A549 (cell line): ENCODE results near the gene KRT27. TPM values are rescaled to one million over a fixed set of nuclear protein-coding genes. Genes with fewer than 3 reads are reported as not detected.

Source experiments
- ATAC-seq, 2 experiments: fragments of 200-7000 bp in 1 of 2; fragments of >200 bp in 1 of 2; cut with Nextera tagmentation in 1 of 2; cut with Tn5 transposase in 1 of 2; 3 replicates each; pipeline versions ENCODE4 v1.8.0 to v1.9.1; 2018 to 2020; ENCODE audit warnings: mild to moderate bottlenecking in 1 of 2, moderate library complexity in 1 of 2
- CTCF ChIA-PET: fragments of 300-600 bp; sonication (Branson Sonifier 250); formaldehyde crosslinking; extraction: SDS; loops from one replicate; lab custom pipeline; 2021; ENCODE audit warnings: antibody characterized with exemption, inconsistent platforms; lab: Yijun Ruan, JAX
- POLR2A ChIA-PET: fragments of 350-600 bp; formaldehyde crosslinking; extraction: SDS; loops from one replicate; lab custom pipeline; 2021; ENCODE audit warnings: antibody characterized with exemption, inconsistent platforms; lab: Yijun Ruan, JAX
- DNase-seq, 2 experiments: peaks; one replicate each; pipeline versions ENCODE4 v3.0.0 to v3.0.0-alpha.2; 2011 to 2016; ENCODE audit warnings: low read depth in 1 of 2, low spot score in 1 of 2
- FAIRE-seq: peaks from 2 replicates; lab custom pipeline; 2011; peaks lifted over from hg19 to GRCh38; lab: Jason Lieb, UNC
- H3K27ac ChIP-seq, 2 experiments: fragments of >200 bp; sonication (Bioruptor Twin); formaldehyde crosslinking; 3 replicates each; pipeline ENCODE4 v1.5.1; 2016 to 2017
- H3K4me1 ChIP-seq: fragments of >200 bp; sonication (Bioruptor Twin); formaldehyde crosslinking; 3 replicates; pipeline ENCODE4 v1.6.1; 2016
- H3K4me2 ChIP-seq: fragments of >200 bp; sonication (Bioruptor Twin); formaldehyde crosslinking; 3 replicates; pipeline ENCODE4 v1.6.1; 2016
- H3K4me3 ChIP-seq: fragments of >200 bp; sonication (Bioruptor Twin); formaldehyde crosslinking; 3 replicates; pipeline ENCODE4 v1.5.1; 2016
- H3K9me3 ChIP-seq: fragments of >200 bp; sonication (Bioruptor Twin); formaldehyde crosslinking; 3 replicates; pipeline ENCODE4 v1.6.1; 2016
- ATOH8 ChIP-seq: fragments of 250-450 bp; sonication (Bioruptor Pico); IDR thresholded peaks from 2 replicates; pipeline ENCODE4 v1.5.0; 2020; ENCODE audit warnings: low read depth, mild to moderate bottlenecking, moderate library complexity
- CBX8 ChIP-seq: fragments of 200-600 bp; sonication (generic); IDR thresholded peaks from 2 replicates; pipeline ENCODE4 v1.6.1; 2016
- CHD4 ChIP-seq: fragments of 200-600 bp; sonication (generic); IDR thresholded peaks from 2 replicates; pipeline ENCODE4 v1.6.1; 2016; ENCODE audit warnings: antibody characterized with exemption, mild to moderate bottlenecking, borderline replicate concordance
- CTCF ChIP-seq: fragments of >200 bp; sonication (Bioruptor Twin); formaldehyde crosslinking; IDR thresholded peaks from 3 replicates; pipeline ENCODE4 v1.5.1; 2016
- E2F6 ChIP-seq: IDR thresholded peaks from 2 replicates; pipeline ENCODE4 v1.6.1; 2012; ENCODE audit warnings: low read depth, borderline replicate concordance
- EHF ChIP-seq: fragments of 250-450 bp; sonication (Bioruptor Pico); IDR thresholded peaks from 2 replicates; pipeline ENCODE4 v1.5.0; 2020; ENCODE audit warnings: mild to moderate bottlenecking
- EHMT2 ChIP-seq: fragments of 200-600 bp; sonication (generic); IDR thresholded peaks from 2 replicates; pipeline ENCODE4 v1.6.1; 2016; ENCODE audit warnings: antibody characterized with exemption, low read depth, mild to moderate bottlenecking, moderate library complexity
- ESRRA ChIP-seq: fragments of 150-350 bp; IDR thresholded peaks from 2 replicates; pipeline ENCODE4 v1.6.1; 2014; ENCODE audit warnings: mild to moderate bottlenecking, low read length, borderline replicate concordance
- FOSB ChIP-seq: fragments of 250-450 bp; sonication (Bioruptor Pico); IDR thresholded peaks from 2 replicates; pipeline ENCODE4 v1.5.0; 2020; ENCODE audit warnings: mild to moderate bottlenecking, moderate library complexity
- FOXS1 ChIP-seq: fragments of 250-450 bp; sonication (Bioruptor Pico); IDR thresholded peaks from 2 replicates; pipeline ENCODE4 v1.5.0; 2020; ENCODE audit warnings: mild to moderate bottlenecking, moderate library complexity
- GATA3 ChIP-seq: IDR thresholded peaks from 2 replicates; pipeline ENCODE4 v1.6.1; 2012; ENCODE audit warnings: borderline replicate concordance
- HDAC2 ChIP-seq: fragments of 200-600 bp; sonication (generic); IDR thresholded peaks from 2 replicates; pipeline ENCODE4 v1.6.1; 2016
- HEYL ChIP-seq: fragments of 250-450 bp; sonication (Bioruptor Pico); IDR thresholded peaks from 2 replicates; pipeline ENCODE4 v1.8.0; 2021; ENCODE audit warnings: mild to moderate bottlenecking, moderate library complexity
- HOXA7 ChIP-seq: fragments of 250-450 bp; sonication (Bioruptor Pico); IDR thresholded peaks from 2 replicates; pipeline ENCODE4 v1.5.0; 2020; ENCODE audit warnings: mild to moderate bottlenecking, moderate library complexity
- HOXB5 ChIP-seq: fragments of 250-450 bp; sonication (Bioruptor Pico); IDR thresholded peaks from 2 replicates; pipeline ENCODE4 v1.5.0; 2020; ENCODE audit warnings: mild to moderate bottlenecking, moderate library complexity
- JUN ChIP-seq, 2 experiments: fragments of >200 bp; sonication (Bioruptor Twin); formaldehyde crosslinking; IDR thresholded peaks; 2 replicates in 1 of 2; 3 replicates in 1 of 2; pipeline ENCODE4 v1.6.1; 2016 to 2017
- KDM5A ChIP-seq: fragments of 200-600 bp; sonication (generic); IDR thresholded peaks from 2 replicates; pipeline ENCODE4 v1.6.1; 2016; ENCODE audit warnings: antibody characterized with exemption, mild to moderate bottlenecking
- MAX ChIP-seq: IDR thresholded peaks from 2 replicates; pipeline ENCODE4 v1.6.1; 2012
- MYC ChIP-seq: IDR thresholded peaks from 2 replicates; pipeline ENCODE4 v1.6.1; 2012; ENCODE audit warnings: mild to moderate bottlenecking, inconsistent platforms, low read length, improper control_type of control experiment, borderline replicate concordance
- NFE2L2 ChIP-seq: fragments of 150-350 bp; conservative IDR thresholded peaks from 2 replicates; pipeline ENCODE4 v1.6.1; 2014; ENCODE audit warnings: low read length
- NPAS2 ChIP-seq: fragments of 250-450 bp; sonication (Bioruptor Pico); IDR thresholded peaks from 2 replicates; pipeline ENCODE4 v1.8.0; 2022; ENCODE audit warnings: mild to moderate bottlenecking, moderate library complexity, borderline replicate concordance
- POLR2A ChIP-seq: IDR thresholded peaks from 2 replicates; pipeline ENCODE4 v1.6.1; 2012; ENCODE audit warnings: mild to moderate bottlenecking, low read length
- REST ChIP-seq: fragments of 200-600 bp; sonication (generic); IDR thresholded peaks from 2 replicates; pipeline ENCODE4 v1.6.1; 2016; ENCODE audit warnings: antibody characterized with exemption, mild to moderate bottlenecking, moderate library complexity
- RNF2 ChIP-seq: fragments of 200-600 bp; sonication (generic); IDR thresholded peaks from 2 replicates; pipeline ENCODE4 v1.6.1; 2016; ENCODE audit warnings: low read depth, mild to moderate bottlenecking, antibody characterized with exemption, moderate library complexity, borderline replicate concordance
- TP53 ChIP-seq: fragments of 250-450 bp; sonication (Bioruptor Pico); IDR thresholded peaks from 2 replicates; pipeline ENCODE4 v1.5.0; 2021; ENCODE audit warnings: mild to moderate bottlenecking, moderate library complexity
- ZC3H11A ChIP-seq: fragments of 450-650 bp; IDR thresholded peaks from 2 replicates; pipeline ENCODE4 v1.6.1; 2014; ENCODE audit warnings: antibody characterized with exemption, mild to moderate bottlenecking
- ZSCAN20 ChIP-seq: fragments of 250-450 bp; sonication (Bioruptor Pico); IDR thresholded peaks from 2 replicates; pipeline ENCODE4 v1.8.0; 2022; ENCODE audit warnings: mild to moderate bottlenecking, moderate library complexity
- WGBS: methylation state at CpG from one replicate; pipeline ENCODE4 v1.1.6; 2017; ENCODE audit errors: missing lambda C conversion rate; 5-methylcytosine and 5-hydroxymethylcytosine counted together
- polyA plus RNA-seq, 4 experiments: library from polyadenylated mRNA; depleted of rRNA in 3 of 4; stranded (reverse); fragments of >200 nt; fragmentation: RNase III in 1 of 4; extraction: RNeasy Plus Mini Kit Qiagen cat#74134 plus additional on column Dnase treatment in 1 of 4; gene quantifications; 2 replicates in 3 of 4; 3 replicates in 1 of 4; pipeline ENCODE4 v1.2.3, GENCODE V29; 2011 to 2017

KRT27 gene
- polyA plus RNA-seq, 2 of the 4 experiments (the other 2 are of a cell fraction): not detected

GRCh38 chr17:40777971-40778370, 4.4 kb downstream of the KRT27 start (continued):
- TF ChIP-seq HEYL (CRISPR knock-in tag) (no peak), FOSB (CRISPR knock-in tag) (no peak), ESRRA (no peak), NFE2L2 (no peak)

- POLR2A ChIA-PET: no interaction called here
- 55% methylated on average over 7 of the region's 7 CpGs for WGBS
- DNase-seq (no peak), FAIRE-seq (no peak), ATAC-seq (no peak)
- H3K4me2 ChIP-seq: no peak overlapping the region
- TF ChIP-seq HOXA7 (CRISPR knock-in tag): no peak
- TF ChIP-seq ZSCAN20 (CRISPR knock-in tag): no peak
- no peak for TF ChIP-seq NFE2L2
- no peak for TF ChIP-seq ESRRA
- no peak for TF ChIP-seq E2F6
- TF ChIP-seq ZC3H11A: no peak
- TF ChIP-seq FOXS1 (CRISPR knock-in tag): no peak
- TF ChIP-seq CBX8: no peak
- no peak for TF ChIP-seq HOXB5 (CRISPR knock-in tag)
- TF ChIP-seq MAX: no peak
- no peak for TF ChIP-seq JUN (IDR thresholded peaks at IDR 0.05)
- no peak for TF ChIP-seq CHD4
- no peak for TF ChIP-seq KDM5A
- TF ChIP-seq HDAC2: no peak
- no peak for TF ChIP-seq CTCF
- no peak for TF ChIP-seq RNF2
- TF ChIP-seq POLR2A: no peak
- no peak for TF ChIP-seq ATOH8 (CRISPR knock-in tag)
- H3K4me3 ChIP-seq: no peak overlapping the region
- 0 out of 3 replicates have a peak, but pooled peaks cover 5% of the 10 kb centered on the region for H3K4me1 ChIP-seq
- H3K27ac ChIP-seq: no peak overlapping the region
- H3K9me3 ChIP-seq: no peaks in the 10 kb centered on the region
- CTCF ChIA-PET: interaction anchor here (0.7 to 1.4 kb wide), 4 partner anchors 14 to 216 kb away, joined by 3 to 4 read pairs (median 4); no protein-coding TSS in a partner anchor
Measured at GRCh38 chr17:40777459-40777858, 4.9 kb downstream of the KRT27 start.

GRCh38 chr17:40775945-40776344, 6.4 kb downstream of the KRT27 start:
- ChIA-PET CTCF (interaction anchor here (0.9 to 2.3 kb wide), 6 partner anchors 16 to 887 kb away, joined by 3 to 11 read pairs (median 3); no protein-coding TSS in a partner anchor), POLR2A (no interaction called here)
- ATAC-seq (no peak), FAIRE-seq (peak; percentile 7), DNase-seq (no peak)
- whole genome bisulfite sequencing: 56% methylated on average over 4 of the region's 4 CpGs
- H3K4me1 ChIP-seq: 0 out of 3 replicates have a peak, but pooled peaks cover 5% of the 10 kb centered on the region
- no peaks in the 10 kb centered on the region for H3K9me3 ChIP-seq
- no peak overlapping the region for H3K27ac ChIP-seq
- no peak overlapping the region for H3K4me3 ChIP-seq
- no peak overlapping the region for H3K4me2 ChIP-seq
- no peak for TF ChIP-seq EHMT2
- TF ChIP-seq JUN (IDR thresholded peaks at IDR 0.05): no peak
- TF ChIP-seq E2F6: no peak
- no peak for TF ChIP-seq REST
- no peak for TF ChIP-seq MYC
- no peak for TF ChIP-seq EHF (CRISPR knock-in tag)
- no peak for TF ChIP-seq GATA3
- TF ChIP-seq CTCF: no peak
- no peak for TF ChIP-seq RNF2
- TF ChIP-seq TP53: no peak
- no peak for TF ChIP-seq NPAS2
